ENCODE measurements around the gene IDUA. TPM values are rescaled to one million over a fixed set of nuclear protein-coding genes. Genes with fewer than 3 reads are reported as not detected.

The IDUA gene
- total RNA-seq, 2 experiments from 2014 or later, result 6.4 to 9.0 TPM

DNA sequence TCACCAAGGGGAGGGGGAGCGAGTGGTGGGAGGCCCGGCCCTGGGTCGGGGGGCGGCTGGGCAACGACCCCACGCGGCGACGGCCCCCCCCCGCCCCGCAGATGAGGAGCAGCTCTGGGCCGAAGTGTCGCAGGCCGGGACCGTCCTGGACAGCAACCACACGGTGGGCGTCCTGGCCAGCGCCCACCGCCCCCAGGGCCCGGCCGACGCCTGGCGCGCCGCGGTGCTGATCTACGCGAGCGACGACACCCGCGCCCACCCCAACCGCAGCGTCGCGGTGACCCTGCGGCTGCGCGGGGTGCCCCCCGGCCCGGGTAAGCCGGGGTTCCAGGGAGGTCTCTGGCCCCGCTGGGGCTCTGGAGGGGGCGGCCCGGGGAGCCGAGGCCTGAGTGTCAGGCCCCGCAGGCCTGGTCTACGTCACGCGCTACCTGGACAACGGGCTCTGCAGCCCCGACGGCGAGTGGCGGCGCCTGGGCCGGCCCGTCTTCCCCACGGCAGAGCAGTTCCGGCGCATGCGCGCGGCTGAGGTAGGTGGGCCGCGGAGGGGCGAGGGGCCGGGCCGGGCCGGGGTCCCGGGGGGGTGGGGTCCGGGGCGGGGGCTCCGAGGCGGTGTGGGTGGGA, 15.9 kb downstream of the IDUA start:
- H3K27me3 Mint-ChIP-seq, result peaks cover 53% of the 10 kb centered on the region
- no peaks in the 10 kb centered on the region for H3K36me3 Mint-ChIP-seq (ENCODE audit: low read depth)
- peaks cover 6% of the 10 kb centered on the region for H3K4me1 Mint-ChIP-seq
- POLR2A ChIA-PET, result no interaction called here
- no peak overlapping the region for H3K27ac Mint-ChIP-seq
- peaks cover 2% of the 10 kb centered on the region for H3K9me3 Mint-ChIP-seq (ENCODE audit: low read depth)
- intact Hi-C loops (cut with DNase I, micrococcal nuclease), result no loop called here
- no peak overlapping the region for H3K4me3 Mint-ChIP-seq
- CTCF ChIA-PET, result no interaction called here
- ATAC-seq, result no peak
- DNase-seq, result no peak

DNA sequence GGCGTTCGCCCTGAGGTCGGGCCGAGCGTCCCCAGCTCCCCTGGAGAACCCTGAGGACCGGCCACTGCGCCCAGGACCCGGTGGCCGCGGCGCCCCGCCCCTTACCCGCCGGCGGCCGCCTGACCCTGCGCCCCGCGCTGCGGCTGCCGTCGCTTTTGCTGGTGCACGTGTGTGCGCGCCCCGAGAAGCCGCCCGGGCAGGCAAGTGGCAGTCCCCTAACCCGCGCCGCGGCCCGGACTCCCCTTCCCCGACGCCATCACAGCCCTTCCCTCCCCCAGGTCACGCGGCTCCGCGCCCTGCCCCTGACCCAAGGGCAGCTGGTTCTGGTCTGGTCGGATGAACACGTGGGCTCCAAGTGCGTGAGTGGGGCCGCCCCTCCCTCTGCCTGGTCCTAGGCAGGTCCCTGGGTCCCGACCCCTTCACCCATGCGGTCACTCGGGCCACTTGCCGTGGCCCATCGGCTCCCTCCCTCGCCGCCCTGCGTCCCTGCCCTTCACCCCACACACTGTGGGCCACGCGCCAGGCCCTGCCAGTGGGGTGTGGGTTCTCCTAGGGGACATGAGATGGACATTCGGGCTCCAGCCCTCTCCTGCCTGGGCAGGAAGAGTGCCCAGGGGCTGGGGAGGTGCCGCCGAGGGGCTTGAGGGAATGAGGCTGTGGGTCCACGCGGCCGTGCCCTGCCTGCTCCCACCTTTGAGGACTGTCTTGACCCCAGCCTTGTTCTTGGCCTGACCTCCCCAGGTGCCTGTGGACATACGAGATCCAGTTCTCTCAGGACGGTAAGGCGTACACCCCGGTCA, 16.6 kb downstream of the IDUA start:
- H3K9me3 Mint-ChIP-seq (ENCODE audit: low read depth), result peaks cover 2% of the 10 kb centered on the region
- no peak overlapping the region for H3K4me3 Mint-ChIP-seq
- intact Hi-C loops (cut with DNase I, micrococcal nuclease), result no loop called here
- POLR2A ChIA-PET, result no interaction called here
- H3K4me1 Mint-ChIP-seq, result peaks cover under 1% of the 10 kb centered on the region
- ATAC-seq, result no peak
- H3K27ac Mint-ChIP-seq, result no peak overlapping the region
- no peaks in the 10 kb centered on the region for H3K36me3 Mint-ChIP-seq (ENCODE audit: low read depth)
- CTCF ChIA-PET, result no interaction called here
- DNase-seq, result no peak
- peaks cover 53% of the 10 kb centered on the region for H3K27me3 Mint-ChIP-seq

DNA sequence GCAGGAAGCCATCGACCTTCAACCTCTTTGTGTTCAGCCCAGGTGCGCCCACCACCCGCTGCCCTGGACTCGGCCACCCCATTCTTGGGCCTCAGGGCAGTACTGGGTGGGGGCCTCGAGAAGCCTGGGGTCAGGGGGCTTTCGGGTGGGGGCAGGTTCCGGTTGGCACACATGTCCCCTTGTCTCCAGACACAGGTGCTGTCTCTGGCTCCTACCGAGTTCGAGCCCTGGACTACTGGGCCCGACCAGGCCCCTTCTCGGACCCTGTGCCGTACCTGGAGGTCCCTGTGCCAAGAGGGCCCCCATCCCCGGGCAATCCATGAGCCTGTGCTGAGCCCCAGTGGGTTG, 17.2 kb downstream of the IDUA start:
- ATAC-seq, result no peak
- Mint-ChIP-seq H3K36me3 (ENCODE audit: low read depth) (no peaks in the 10 kb centered on the region), H3K4me1 (peaks cover 2% of the 10 kb centered on the region), H3K4me3 (no peak overlapping the region), H3K27me3 (peaks cover 55% of the 10 kb centered on the region), H3K9me3 (ENCODE audit: low read depth) (peaks cover 2% of the 10 kb centered on the region), H3K27ac (no peak overlapping the region)
- intact Hi-C loops (cut with DNase I, micrococcal nuclease), result no loop called here
- no peak for DNase-seq
- ChIA-PET POLR2A (no interaction called here), CTCF (no interaction called here)

DNA sequence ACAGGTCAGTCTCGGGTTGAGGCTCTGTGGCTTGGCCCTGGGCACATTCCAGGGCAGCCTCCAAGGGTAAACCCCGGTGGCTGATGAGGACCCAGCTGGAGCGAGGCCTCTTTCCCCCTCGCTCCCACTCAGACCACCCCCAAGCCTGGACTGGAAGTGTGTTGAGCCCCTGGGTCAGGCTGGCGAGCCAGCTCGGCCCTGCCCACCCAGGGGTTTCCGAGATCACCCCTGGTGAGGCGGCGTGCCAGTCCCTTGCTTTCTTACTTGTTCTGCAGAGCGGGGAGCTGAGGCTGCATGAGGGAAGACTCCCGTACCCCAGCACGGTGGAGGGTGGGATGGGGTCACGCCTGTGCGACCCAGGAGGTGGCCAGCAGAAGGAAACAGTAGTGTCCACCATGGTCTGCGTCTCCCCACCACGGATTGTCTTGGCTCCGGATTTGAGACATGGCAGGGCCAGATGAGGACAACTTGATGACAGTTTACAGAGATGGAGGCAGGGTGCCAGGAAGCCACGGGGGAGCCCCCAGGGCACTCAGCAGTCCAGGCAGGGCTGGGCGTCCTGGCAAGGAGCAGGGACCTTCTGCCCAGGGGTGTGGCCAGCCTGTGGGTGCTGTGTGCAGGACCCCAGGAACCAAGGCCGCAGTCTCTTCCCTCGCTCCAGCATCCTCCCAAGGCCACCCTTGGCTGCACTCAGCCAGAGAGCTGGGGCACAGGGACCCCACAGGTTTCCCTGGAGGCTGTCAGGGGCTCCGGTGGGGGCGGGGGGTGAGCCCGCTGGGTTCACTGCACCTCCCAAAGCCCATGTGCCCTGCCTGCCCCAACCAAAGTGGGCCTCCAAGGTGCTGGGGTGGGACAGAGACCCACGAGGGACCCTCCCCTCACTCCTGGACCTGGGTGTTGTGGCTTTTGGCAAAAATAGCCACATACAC, 18.0 kb downstream of the IDUA start:
- H3K4me1 Mint-ChIP-seq, result peaks cover 4% of the 10 kb centered on the region
- no peak for ATAC-seq
- H3K27ac Mint-ChIP-seq, result no peak overlapping the region
- H3K4me3 Mint-ChIP-seq, result no peak overlapping the region
- ChIA-PET CTCF (no interaction called here), POLR2A (no interaction called here)
- intact Hi-C loops (cut with DNase I, micrococcal nuclease), result no loop called here
- H3K36me3 Mint-ChIP-seq (ENCODE audit: low read depth), result no peaks in the 10 kb centered on the region
- H3K27me3 Mint-ChIP-seq, result peaks cover 53% of the 10 kb centered on the region
- peaks cover 2% of the 10 kb centered on the region for H3K9me3 Mint-ChIP-seq (ENCODE audit: low read depth)
- DNase-seq, result no peak

DNA sequence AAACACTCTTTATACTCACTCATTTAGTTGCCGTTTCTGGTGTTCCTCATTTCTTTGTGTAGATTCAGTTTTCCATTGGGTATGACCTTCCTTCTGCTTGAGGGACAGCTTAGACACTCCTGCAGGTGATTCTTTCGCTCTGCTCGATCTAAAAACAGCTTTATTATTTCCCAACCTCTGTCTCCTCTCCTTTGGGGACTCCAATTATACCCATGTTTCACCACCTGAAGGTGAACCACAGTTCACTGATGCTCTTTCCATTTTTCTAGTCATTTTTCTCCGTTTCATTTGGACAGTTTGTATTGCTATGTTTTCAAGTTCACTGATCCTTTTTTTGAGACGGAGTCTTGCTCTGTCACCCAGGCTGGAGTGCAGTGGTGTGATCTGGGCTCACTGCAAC, 20.0 kb downstream of the IDUA start:
- ATAC-seq, result no peak
- no peak overlapping the region for H3K4me3 Mint-ChIP-seq
- ChIA-PET CTCF (no interaction called here), POLR2A (no interaction called here)
- no peaks in the 10 kb centered on the region for H3K36me3 Mint-ChIP-seq (ENCODE audit: low read depth)
- peaks cover 9% of the 10 kb centered on the region for H3K4me1 Mint-ChIP-seq
- intact Hi-C loops (cut with DNase I, micrococcal nuclease), result no loop called here
- H3K27me3 Mint-ChIP-seq, result peaks cover 40% of the 10 kb centered on the region
- no peak overlapping the region for H3K27ac Mint-ChIP-seq
- DNase-seq, result no peak
- peaks cover 2% of the 10 kb centered on the region for H3K9me3 Mint-ChIP-seq (ENCODE audit: low read depth)

DNA sequence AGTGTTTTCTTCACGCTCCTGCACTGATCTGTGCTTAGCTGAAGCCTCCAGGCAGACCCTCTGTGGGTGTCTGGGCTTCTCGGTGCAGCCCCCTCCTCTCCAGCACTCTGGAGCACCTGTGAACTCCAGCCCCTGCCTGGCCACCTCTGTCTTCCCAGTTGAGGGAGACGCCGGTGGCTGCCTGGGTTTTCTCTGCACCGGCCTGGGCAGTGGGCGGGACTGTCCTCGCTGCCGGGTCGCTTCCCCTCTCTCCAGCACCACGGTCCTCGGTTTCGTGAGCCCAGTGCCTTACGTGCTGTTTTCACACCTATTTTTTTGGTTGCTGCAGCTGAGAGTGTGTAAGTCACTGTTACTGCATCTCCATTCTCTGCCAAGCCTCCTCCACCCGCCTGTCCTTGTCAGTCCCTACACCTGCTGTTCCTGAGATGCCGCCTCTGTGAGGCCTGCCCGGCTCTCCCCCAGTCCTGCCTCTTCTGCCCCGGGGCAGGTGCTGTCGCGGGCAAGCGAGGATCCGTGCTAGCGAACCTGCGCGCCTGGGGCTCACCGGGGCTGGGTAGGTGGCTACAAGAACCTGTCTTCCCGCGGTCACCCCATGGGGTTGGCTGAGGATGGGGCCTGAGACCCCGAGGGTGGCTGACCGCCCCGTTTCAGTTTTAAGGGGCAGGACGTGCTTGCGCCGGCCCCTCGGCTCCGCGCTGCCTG, 22.1 kb downstream of the IDUA start:
- peaks cover 34% of the 10 kb centered on the region for H3K27me3 Mint-ChIP-seq
- ChIA-PET CTCF (no interaction called here), POLR2A (no interaction called here)
- H3K4me1 Mint-ChIP-seq, result peaks cover 9% of the 10 kb centered on the region
- peak overlapping the region; percentile 55 for H3K4me3 Mint-ChIP-seq
- DNase-seq (peak; percentile 55), ATAC-seq (no peak)
- no peak overlapping the region for H3K27ac Mint-ChIP-seq
- H3K36me3 Mint-ChIP-seq (ENCODE audit: low read depth), result no peaks in the 10 kb centered on the region
- peaks cover 2% of the 10 kb centered on the region for H3K9me3 Mint-ChIP-seq (ENCODE audit: low read depth)
- intact Hi-C loops (cut with DNase I, micrococcal nuclease), result loop anchor here in 1 of 2 experiments (1.0 to 2.0 kb wide), 9 partner anchors 24 to 571 kb away; partner anchors contain the start of genes DGKQ, GAK, PCGF3 and TMEM175

DNA sequence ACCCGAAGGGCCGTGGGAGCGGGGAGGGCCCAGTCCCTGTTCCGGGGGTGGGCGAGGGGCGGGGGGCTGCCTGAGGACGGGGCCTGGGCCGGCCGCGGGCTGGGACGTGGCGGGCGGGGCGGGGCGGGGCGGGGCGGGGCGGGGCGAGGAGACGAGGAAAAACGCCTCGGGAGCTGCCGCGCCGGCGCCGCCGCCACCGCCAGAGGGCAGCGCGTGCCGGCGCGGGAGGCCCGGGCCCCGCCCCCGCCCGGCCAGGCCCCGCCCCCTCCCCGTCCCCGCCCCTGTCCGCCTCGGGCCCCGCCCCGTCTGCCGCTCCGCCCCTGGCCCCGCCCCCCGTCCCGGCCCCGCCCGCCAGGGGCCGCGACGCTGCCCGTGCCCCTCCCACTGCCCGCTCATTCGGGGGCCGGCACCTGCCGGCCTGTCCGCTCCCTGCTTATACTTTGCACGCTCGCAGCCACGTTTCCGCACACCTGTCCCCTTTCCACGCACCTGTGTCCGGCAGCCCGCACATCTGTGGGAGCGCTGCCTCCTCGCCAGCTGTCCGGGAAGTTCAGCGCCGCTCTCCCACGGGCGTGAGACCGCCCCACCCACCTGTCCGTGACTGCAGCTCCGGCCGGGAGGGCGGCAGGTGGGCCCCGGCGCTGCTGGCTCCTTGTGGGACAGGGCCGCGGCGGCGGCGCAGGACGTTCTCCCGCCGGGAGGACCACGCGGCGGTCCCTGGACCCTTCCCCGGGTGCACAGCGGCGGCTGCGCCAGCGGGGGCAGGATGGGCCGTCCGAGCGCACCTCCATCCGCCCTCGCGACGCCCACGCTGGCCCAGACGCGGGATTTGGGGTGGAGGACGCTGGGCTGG, 22.9 kb downstream of the IDUA start:
- peak overlapping the region; percentile 75 for H3K4me3 Mint-ChIP-seq
- peaks cover 30% of the 10 kb centered on the region for H3K27me3 Mint-ChIP-seq
- peaks cover 9% of the 10 kb centered on the region for H3K4me1 Mint-ChIP-seq
- ChIA-PET POLR2A (no interaction called here), CTCF (interaction anchor here (0.6 to 1.0 kb wide), 2 partner anchors 69 to 267 kb away, joined by 3 read pairs; no protein-coding TSS in a partner anchor)
- H3K9me3 Mint-ChIP-seq (ENCODE audit: low read depth), result peaks cover 2% of the 10 kb centered on the region
- H3K27ac Mint-ChIP-seq, result no peak overlapping the region
- ATAC-seq, result peak; percentile 31
- H3K36me3 Mint-ChIP-seq (ENCODE audit: low read depth), result no peaks in the 10 kb centered on the region
- intact Hi-C loops (cut with DNase I, micrococcal nuclease), result loop anchor here in 1 of 2 experiments (1.0 to 5.0 kb wide), 16 partner anchors 24 to 1408 kb away; partner anchors contain the start of genes ATP5ME, CFAP99, DGKQ and GAK
- peak; percentile 89 for DNase-seq

DNA sequence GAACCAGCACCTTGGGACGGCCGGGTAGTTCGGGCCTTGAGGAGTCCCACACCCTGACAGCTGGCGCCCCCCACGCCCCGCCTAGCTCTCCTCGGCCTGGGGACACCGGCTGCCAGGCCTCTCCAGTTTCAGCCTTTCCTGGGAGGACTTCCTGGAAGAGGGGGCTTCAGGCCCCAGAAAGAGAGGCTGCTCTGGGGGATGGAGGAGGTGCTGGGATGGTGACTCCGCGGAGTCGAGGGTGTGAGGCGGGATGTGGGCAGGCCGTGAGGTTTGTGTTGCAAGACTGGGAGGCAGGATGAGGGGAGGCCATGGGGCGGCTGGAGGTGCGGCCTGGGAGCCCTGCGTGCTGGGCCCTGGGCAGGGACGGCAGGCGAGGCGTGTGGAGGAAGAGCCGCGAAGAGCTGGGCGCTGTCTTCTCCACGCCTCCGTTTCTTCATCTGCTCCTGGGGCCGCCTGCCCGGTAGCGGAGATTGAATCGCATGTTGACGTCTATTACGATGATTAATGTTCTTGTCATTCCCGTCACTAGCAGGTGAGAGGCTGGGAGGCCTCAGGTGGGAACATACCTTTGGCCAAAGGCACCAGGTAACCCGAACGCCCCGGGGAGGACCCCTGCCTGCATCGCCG, 23.7 kb downstream of the IDUA start:
- intact Hi-C loops (cut with DNase I, micrococcal nuclease), result loop anchor here (1.0 to 5.0 kb wide), 9 partner anchors 37 to 1407 kb away; partner anchors contain the start of genes ATP5ME (in 1 of the 2), CFAP99 (in 1 of the 2), CTBP1 (in 1 of the 2) and DGKQ (in 1 of the 2)
- peak; percentile 87 for DNase-seq
- peaks cover 28% of the 10 kb centered on the region for H3K27me3 Mint-ChIP-seq
- peaks cover 9% of the 10 kb centered on the region for H3K4me1 Mint-ChIP-seq
- ATAC-seq, result peak; percentile 65
- peak overlapping the region; percentile 80 for H3K27ac Mint-ChIP-seq
- H3K4me3 Mint-ChIP-seq, result peak overlapping the region; percentile 75
- H3K9me3 Mint-ChIP-seq (ENCODE audit: low read depth), result peaks cover 2% of the 10 kb centered on the region
- no peaks in the 10 kb centered on the region for H3K36me3 Mint-ChIP-seq (ENCODE audit: low read depth)
- ChIA-PET POLR2A (no interaction called here), CTCF (interaction anchor here (0.6 to 1.0 kb wide), 2 partner anchors 70 to 268 kb away, joined by 3 read pairs; no protein-coding TSS in a partner anchor)

DNA sequence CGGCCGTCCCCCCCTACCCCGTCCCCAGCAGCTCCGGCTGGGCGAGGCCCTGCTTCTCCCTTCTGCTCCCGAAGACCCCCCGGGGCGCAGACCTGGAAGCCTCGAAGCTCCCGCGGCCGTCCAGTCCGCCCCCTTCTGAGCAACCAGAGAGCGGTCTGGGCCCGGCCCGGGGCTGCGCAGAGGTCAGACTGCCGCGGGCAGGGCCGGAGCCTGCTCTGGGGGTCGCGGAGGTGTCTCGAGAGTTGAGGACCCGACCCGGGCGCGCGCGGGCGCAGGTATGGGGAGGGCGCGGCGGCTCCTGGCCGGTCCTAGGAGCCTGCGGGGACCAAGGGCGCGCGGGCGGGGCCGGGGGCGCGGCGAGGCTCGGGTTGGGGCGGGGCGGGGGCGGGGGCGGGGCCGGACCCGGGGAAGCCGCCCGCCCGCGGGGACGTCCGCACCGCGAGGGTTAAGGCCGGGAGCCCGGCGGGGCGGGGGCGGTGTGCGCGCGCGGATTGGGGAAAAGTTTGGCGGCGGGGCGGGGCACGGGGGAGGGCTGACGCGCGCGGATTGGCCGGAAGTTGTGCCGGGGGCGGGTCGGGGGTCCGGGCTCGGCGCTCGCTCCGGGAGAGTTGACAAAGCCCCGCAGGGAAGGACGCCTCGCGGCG, 24.3 kb downstream of the IDUA start, which contains the start of gene FGFRL1:
Gene FGFRL1 (plus strand): TSS at position 605 of the 644 bp plus-strand sequence. CDS start 860 bp downstream, outside the sequence.
- peak; percentile 97 for DNase-seq
- Mint-ChIP-seq H3K27ac (peak within 1 kb of the TSS; percentile 80), H3K4me3 (peak within 1 kb of the TSS; percentile 75), H3K27me3 (peaks cover 26% of the 10 kb centered on the region), H3K4me1 (peaks cover 9% of the 10 kb centered on the region), H3K36me3 (ENCODE audit: low read depth) (no peaks in the 10 kb centered on the region), H3K9me3 (ENCODE audit: low read depth) (peaks cover 2% of the 10 kb centered on the region)
- ATAC-seq, result peak; percentile 59
- intact Hi-C loops (cut with DNase I, micrococcal nuclease), result loop anchor here (1.0 to 5.0 kb wide), 7 partner anchors 38 to 1406 kb away; partner anchors contain the start of genes CFAP99 (in 1 of the 2), CTBP1 (in 1 of the 2), DGKQ (in 1 of the 2) and NELFA (in 1 of the 2)
- CTCF ChIA-PET, result no interaction called here
- POLR2A ChIA-PET, result no interaction called here

Measured in activated CD4-positive, alpha-beta T cell treated with anti-CD3 and anti-CD28 coated beads for 36 hours (primary cell).